Hematopoietic multipotent progenitor cell treated with erythropoietin and hydrocortisone succinate and interleukin-3 and kit ligand, for 15 days (in vitro differentiated cells): ENCODE data around the gene MYOZ3.
A peak's percentile ranks its signal among the peaks of the same experiment; 100 is the strongest.

ENCODE experiments used
- DNase-seq: peaks from one replicate; pipeline ENCODE4 v3.0.0-alpha.2; 2015; ENCODE audit warnings: low spot score

MYOZ3 gene

GRCh38 chr5:150659360-150660107, 1.5 kb upstream of the MYOZ3 start:
- no peak for DNase-seq

DNA sequence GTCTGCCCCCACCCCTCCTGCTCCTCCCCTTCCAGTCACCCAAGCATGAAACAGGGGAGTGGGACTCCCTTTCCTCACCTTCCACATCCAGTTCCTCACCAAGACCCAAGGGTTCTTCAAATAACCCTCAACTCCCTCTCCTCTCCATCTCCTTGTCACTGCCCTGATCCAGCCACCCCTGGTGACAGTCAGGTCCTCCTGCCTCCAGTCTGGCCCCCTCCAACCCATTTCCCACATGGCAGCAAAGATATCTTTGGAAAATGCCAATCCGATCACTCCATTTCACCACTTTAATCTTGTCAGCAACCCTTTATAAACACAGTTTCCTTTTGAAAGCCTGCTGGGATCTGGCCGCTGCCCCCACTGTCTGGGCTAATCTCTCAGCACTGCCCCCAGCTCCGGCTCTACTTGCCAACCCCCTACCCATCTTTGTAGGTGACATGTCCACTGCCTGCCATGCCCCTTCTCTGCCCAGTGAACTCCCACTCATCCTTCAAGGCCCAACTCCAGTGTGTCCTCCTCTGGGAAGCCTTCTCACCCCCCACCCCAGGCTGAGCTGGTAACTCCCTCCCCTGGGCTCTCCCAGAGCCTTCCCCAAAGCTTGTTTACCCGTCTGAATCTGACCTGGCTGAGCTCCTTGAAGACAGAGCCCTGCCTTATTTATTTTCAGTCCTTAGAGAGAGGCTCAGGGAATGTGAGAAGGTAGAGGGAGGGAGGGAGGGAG, 781 bp upstream of the MYOZ3 start:
- no peak for DNase-seq

GRCh38 chr5:150661821-150662596, 958 bp downstream of the MYOZ3 start:
- DNase-seq = no peak

GRCh38 chr5:150662731-150663516, 1.9 kb downstream of the MYOZ3 start:
- no peak for DNase-seq

- no peak for DNase-seq
Observed at GRCh38 chr5:150663936-150664335, 2.9 kb downstream of the MYOZ3 start.

- DNase-seq = no peak
Observed at GRCh38 chr5:150665044-150665443, 4.0 kb downstream of the MYOZ3 start.

DNA sequence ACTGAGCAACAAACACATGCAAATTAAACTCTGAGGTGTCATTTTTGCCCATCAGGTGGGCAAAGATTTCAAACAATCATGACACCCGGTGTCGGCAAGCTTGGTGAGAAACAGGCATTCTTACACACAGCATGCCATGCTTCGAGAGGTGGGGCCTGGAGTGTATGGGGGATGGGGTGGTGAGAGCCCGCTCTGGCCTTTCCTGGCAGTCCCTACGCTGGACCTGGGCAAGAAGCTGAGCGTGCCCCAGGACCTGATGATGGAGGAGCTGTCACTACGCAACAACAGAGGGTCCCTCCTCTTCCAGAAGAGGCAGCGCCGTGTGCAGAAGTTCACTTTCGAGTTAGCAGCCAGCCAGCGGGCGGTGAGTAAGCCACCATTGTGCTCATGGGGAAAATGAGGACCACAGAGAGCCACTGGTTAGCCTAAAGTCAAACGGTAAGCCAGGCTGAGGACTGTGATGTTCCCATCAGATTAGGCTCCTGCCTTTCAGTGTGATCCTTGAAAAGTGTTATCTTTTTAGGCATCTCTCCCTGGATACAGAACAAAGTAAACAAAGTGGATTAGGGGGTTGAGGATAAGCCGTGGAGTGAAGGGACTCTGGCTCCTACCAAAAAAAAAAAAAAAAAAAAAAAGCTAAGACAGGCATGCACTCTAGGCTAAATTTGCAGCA, 9.4 kb downstream of the MYOZ3 start:
- DNase-seq = no peak

DNA sequence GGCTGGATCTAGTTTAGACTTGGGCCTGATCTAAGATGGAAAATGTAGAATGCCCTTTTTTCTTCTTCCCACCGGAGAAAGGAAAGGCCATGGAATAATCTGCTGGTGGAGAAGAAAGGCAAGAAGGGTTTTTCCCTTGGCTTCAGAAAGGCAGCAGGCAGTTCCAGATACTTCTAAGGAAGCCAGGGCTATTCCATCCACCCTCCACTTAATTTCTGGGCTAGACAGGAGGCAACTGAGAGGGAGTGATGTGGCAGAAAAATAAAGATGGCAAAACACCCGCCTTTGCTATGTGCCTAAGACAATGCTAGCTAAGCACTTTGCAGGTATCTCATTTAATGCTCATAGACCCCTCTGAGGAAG, 9.9 kb downstream of the MYOZ3 start:
- DNase-seq = no peak

DNA sequence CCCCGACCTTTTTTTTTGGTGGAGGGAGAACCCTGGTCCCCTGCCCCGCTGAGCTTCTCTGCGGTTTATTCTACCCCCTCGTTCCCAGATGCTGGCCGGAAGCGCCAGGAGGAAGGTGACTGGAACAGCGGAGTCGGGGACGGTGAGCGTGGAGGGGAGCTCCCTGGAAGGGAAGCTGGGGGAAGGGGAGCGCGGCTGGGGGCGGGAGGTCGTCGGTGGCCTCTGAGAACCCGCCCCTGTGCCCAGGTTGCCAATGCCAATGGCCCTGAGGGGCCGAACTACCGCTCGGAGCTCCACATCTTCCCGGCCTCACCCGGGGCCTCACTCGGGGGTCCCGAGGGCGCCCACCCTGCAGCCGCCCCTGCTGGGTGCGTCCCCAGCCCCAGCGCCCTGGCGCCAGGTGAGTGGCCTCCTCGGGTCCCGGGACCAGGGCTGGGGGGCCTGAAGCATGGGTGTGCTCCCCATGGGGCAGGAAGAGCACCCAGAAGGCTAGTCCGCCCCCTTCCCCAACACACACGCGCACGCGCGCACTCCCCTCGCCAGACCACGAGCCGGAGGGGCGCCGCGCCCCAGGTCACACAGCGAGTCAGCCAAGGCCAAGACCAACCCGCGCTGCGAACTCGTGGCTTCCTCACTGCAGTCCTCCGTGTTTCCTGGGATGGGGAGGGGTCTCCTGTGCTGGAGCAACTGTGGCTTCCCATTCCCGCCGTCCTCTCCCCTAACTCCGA, 10.6 kb downstream of the MYOZ3 start:
- DNase-seq = no peak

GRCh38 chr5:150672237-150672883, 11.3 kb downstream of the MYOZ3 start:
- DNase-seq = no peak

- DNase-seq = no peak
Observed at GRCh38 chr5:150672884-150673275, 11.8 kb downstream of the MYOZ3 start.

DNA sequence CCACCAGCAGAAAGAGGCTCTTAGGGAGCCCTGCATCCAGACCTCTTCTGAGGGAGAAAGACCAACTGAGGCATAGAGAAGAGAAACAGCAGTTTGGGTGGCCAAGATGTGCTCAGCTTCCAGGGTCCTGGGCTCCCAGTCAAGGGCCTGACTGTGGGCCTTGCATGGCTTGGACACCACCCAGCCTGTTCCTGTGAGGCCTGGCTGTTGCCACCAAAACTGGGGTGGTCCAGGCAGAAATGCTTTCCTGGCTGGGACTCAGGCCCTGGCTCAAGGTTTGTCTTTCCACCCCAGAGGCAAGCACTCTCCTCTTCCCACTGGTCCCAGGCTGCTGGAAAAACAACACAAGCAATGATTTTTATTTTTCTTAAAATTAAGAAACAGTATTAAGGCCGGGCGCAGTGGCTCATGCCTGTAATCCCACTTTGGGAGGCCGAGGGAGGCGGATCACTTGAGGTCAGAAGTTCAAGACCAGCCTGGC, 13.3 kb downstream of the MYOZ3 start:
- no peak for DNase-seq

GRCh38 chr5:150675069-150675468, 14.0 kb downstream of the MYOZ3 start:
- DNase-seq = no peak

GRCh38 chr5:150676578-150676977, 15.5 kb downstream of the MYOZ3 start:
- DNase-seq = no peak

DNA sequence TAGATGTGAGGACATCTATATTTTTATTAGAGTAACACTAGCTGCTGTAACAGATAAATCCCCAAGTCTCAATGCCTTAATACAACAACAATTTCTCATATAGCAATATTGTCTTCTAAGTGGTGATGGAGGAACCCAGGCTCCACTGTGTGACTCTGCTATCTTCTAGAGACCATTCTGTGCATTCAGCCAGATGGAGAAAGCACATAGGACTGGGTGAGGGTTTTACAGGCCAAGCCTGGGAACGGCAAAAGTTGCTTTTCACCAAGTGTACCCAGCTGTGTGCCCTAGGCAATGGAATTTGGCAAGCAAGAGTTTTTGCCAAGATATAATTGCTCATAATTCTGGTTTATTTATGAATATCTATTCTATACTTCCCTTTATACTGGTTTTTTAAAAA, 28.1 kb downstream of the MYOZ3 start:
- DNase-seq = no peak

GRCh38 chr5:150690760-150691159, 29.7 kb downstream of the MYOZ3 start:
- DNase-seq = no peak

- no peak for DNase-seq
Observed at GRCh38 chr5:150692276-150692675, 31.2 kb downstream of the MYOZ3 start.

- DNase-seq = peak; percentile 46
Observed at GRCh38 chr5:150694612-150695011, 33.6 kb downstream of the MYOZ3 start.

GRCh38 chr5:150700246-150700593, 39.2 kb downstream of the MYOZ3 start:
- peak; percentile 7 for DNase-seq
